Stimulated activated CD8-positive, alpha-beta memory T cell treated with anti-CD3 and anti-CD28 coated beads, Interleukin-4, amount 100 ng/mL, for 48 hours (primary cell): ENCODE measurements around the gene KCNAB1.
"Not testable (repeated sequence)": the region's sequence is repeated elsewhere in the genome, so short reads cannot be mapped to it uniquely, and the experiment has no call there.

ENCODE experiments used
- DNase-seq: peaks from one replicate; pipeline ENCODE4 v3.0.0-alpha.2; 2020

Gene KCNAB1

GRCh38 chr3:156224046-156224445, 103.7 kb downstream of the KCNAB1 start:
- DNase-seq = not testable (repeated sequence)

GRCh38 chr3:156226676-156227420, 106.5 kb downstream of the KCNAB1 start:
- DNase-seq = no peak

DNA sequence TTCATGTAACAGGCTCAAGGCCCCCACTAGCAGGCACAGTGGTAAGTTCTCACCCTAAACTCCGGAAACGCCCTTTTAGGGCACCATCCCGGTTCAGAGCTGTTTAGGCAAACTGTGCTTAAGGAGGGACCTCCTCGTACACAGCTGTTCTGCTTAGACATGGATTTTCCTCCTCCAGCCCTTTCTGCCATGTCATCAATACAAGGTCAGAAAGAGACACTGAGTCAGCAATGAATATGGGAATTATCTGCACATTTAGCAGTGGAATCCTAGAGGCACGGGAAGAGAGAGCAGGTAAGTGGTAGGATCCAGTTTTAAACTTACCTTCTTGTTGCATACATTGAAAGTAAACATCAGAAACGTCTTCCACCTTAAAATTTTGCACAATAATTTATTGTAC, 107.3 kb downstream of the KCNAB1 start:
- no peak for DNase-seq

DNA sequence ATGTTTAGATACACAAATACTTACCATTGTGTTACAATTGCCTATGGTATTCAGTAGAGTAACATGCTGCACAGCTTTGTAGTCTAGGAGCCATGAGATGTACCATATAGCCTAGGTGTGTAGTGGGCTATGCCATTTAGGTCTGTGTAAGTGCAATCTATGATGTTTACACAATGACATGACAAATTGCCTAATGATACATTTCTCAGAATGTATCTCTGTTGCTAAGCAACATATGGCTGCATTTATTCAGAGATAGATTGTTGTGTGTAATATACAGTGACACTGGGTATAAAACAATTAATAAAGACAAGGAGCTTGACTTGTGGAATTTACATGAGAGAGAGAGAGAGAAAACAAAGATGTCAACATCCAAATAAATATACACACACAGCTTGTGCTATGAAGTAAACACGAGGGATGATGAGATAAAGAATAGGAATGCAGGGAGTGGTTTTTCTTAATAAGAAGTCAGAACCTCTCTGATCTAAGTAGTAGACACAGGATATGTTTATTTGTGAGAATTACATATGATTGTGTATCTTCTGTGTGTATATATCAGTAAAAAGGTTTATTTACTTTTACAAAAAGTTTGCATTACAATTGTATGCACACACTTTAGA, 110.0 kb downstream of the KCNAB1 start:
- no peak for DNase-seq

DNA sequence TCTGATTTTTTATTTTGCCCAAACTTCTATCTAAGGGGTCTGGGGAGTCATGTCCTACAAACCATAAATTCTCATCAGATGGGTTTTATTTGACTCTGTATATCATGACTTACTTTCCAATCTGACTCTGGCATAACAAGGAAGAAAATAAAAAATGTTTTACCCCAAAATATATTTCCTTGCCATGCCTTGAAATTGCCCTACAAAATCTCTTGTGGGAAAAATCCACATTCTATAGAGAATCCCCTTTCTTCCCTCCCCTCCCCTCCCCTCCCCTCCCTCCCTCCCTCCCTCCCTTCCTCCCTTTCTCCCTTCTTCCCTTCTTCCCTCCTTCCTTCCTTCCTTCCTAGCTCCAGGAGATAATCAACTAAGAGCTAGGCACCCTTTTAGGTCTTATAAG, 110.8 kb downstream of the KCNAB1 start:
- not testable (repeated sequence) for DNase-seq

DNA sequence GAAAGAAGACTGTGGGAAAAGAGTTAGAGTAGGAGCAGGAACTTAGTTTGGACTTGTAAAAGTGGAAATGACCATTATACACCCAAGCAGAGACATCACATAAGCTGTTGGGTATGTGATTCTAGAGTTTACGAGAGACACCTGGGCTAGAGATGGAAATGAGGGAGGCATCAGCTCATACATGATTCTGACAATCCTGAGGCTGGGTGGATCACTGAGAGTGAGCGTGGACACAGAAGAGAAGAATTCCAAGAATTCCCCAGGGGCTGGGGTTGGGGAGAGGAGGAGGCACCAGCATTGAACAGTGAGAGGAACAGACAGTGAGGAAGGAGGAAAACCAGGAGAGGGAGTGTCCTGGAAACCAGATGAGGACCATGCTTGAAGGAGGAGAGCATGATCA, 113.5 kb downstream of the KCNAB1 start:
- DNase-seq = no peak

- DNase-seq = no peak
Observed at GRCh38 chr3:156236556-156237260, 116.3 kb downstream of the KCNAB1 start.

DNA sequence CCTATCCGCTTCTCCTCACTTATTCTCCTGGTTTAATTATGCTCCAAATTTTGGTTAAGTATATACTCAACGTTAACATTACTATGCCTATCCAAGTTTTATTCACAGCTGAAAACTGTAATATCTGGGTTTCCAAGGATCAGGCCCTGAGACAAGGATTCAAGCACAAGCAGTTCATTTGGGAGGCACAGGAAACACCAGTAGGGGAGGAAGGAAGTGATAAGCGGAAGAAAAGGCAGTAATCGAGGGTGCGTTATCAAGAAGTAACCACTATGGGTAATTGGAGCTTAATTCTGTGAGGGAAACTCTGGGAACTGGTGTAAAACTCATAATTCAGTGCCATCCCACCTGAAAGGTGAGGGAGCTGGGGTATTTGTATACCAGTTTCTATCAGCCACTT, 120.3 kb downstream of the KCNAB1 start:
- DNase-seq = no peak

GRCh38 chr3:156246961-156247725, 126.8 kb downstream of the KCNAB1 start:
- no peak for DNase-seq

DNA sequence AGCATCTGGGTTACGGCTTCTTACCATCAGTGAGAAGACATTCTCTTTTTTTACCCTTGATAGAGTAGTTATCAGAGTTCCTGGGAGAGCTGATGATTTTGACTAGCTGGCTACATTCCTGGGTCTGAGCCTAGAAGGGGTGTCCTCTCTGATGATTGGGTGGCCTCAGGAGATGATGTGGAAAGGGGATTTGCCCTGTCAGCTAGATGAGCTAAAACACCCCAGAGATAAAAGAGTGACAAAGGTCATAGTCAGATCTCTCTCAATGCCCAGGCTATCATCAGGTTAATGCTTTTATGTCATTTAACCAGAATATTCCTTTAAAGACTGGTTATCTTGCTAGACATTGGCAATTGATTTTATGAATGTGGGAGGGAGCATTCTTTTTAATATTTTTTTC, 130.2 kb downstream of the KCNAB1 start:
- no peak for DNase-seq

GRCh38 chr3:156251424-156251823, 131.0 kb downstream of the KCNAB1 start:
- no peak for DNase-seq

DNA sequence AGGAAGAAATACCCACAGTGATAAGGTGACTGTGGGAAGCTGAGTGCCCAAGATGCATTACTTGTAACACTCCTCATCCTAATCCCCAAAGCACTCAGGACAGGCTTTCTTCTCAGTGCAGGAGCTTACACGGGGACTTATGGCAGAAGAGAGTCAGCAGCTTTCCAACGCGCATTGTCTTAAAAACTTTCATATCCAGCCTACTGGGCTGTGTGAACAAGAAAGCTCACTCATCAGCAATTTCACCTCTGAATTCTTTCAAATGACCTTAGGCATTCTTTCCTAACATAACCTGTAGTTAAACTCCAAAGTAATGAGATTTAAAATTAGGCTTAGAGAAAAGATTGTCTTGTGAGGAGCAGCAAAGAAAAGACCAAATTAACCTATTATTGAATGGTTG, 132.3 kb downstream of the KCNAB1 start:
- DNase-seq = no peak

DNA sequence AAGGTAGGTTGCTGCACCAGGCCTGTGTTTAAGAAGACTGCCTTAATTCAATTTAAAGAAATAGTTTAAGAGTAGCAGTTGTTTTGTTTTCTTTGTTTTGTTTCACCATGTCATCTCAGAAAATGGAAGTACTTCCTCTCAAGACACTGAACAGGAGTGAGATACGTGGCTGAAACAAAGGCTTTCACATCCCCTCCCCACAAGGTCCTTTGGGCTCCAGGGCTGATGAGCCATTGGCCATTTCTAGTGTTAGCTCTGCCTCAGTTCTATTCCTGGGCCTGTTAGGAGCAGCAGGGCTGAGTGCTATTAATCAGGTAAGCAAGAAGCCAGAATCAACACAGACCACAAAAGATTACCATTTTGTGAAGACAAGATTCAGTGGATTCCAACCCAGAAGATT, 132.8 kb downstream of the KCNAB1 start:
- DNase-seq = no peak

DNA sequence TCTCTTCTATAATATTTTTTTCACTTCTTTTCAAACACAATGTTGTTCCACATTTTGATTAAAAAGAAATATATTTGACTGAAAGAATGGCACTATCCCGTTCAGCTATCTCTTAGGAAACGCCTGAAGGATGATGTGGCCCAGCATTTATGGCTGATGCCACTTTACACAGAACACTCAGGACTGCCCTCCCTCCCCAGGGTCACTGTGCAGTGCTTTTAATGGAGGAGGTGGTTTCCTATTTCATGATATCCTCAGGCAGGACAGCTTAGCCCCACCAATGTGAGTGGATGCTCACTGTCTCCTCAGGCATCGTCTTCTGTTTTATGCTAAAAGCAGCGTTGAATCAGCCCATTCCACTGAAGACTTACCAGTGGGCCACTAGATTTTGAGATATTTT, 135.9 kb downstream of the KCNAB1 start:
- no peak for DNase-seq

DNA sequence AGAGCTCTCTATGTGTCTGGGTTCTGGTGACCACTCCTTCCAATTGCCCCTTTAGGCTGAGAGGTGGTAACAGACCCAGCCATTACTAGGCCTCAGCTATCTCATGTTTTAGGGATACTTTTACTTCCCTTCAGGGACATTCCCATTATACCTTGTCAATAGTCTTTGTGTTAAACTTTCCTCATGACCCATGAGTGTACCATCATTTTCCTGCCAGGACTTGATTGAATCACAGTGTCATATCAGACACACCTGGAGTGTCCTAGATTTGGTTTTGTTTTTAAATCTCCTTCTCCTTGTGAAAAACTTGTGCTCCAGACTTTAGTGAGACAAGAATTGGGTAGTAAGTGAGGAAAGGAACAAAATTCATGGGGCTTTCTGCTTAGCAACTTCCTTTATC, 136.6 kb downstream of the KCNAB1 start:
- no peak for DNase-seq

- no peak for DNase-seq
Observed at GRCh38 chr3:156258301-156258700, 137.9 kb downstream of the KCNAB1 start.

GRCh38 chr3:156259896-156260295, 139.5 kb downstream of the KCNAB1 start:
- no peak for DNase-seq

DNA sequence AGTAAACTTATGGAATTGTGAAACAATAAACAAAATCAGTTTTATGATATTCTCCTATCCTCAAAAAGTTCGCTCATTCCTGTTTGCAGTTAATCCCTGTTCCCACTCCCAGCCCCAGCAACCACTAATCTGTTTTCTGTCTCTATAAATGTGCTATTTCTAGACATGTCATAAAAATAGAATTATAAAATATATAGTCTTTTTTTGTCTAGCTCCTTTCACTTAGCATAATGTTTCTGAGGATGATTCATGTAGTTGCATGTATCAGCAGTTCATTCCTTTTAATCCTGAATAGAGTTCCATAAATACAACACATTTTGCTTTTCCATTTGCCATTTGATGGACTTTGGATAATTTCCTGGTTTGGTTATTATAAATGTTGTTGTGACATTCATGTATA, 140.0 kb downstream of the KCNAB1 start:
- DNase-seq = no peak

DNA sequence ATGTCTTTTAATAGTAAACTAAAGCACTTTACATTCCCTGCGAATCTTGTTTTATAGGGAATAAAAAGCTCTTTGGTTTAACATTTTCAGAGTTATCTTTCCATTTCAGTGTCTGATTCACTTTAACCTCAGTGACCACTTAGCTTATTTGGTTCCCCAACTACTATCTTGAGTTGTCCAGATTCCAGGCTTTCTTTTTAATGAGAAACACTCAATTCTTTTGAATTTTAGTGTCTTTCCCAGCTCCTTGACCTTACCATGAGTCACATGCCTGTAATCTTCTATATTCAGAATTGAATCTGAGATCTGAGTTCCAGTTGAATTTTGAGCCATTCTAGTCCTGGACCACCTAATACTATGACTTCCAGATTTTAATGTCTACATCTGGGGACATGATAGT, 144.4 kb downstream of the KCNAB1 start:
- no peak for DNase-seq

- no peak for DNase-seq
Observed at GRCh38 chr3:156271508-156271907, 151.1 kb downstream of the KCNAB1 start.

DNA sequence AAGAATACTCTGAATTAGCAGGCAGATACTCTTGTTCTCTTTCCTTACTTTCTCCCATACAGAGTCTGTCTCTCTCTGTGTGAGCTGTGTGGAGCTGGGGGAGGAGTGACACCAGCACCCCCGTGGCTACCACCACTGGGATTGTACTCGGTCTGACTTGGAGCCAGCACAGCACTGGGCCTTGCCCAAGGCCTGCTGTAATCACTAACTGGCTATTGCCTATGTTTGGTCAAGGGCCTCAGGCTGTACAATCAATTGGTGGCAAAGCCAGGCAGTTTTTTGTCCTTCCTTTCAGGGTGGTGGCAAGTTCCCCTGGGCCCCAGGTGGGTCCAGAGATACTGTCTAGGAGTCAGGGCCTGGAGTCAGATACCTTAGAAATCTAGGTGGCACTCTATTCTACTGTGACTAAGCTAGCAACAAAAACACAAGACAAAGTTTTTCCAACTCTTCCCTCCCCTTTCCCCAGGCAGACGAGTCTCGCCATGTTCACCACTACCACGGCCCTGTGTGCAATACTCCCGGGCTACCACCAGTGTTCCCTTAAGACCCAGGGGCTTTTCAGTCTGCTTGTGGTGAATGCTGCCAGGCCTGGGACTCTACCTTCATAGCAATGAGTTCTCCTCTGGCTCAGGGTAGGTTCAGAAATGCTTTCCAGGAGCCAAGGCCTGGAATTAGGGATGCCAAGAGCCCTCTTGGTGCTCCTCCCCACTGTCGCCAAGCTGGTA, 151.8 kb downstream of the KCNAB1 start:
- no peak for DNase-seq

GRCh38 chr3:156273111-156273694, 152.8 kb downstream of the KCNAB1 start:
- DNase-seq = no peak
